HepG2 (cell line): ENCODE measurements around the gene LY6G5B. TPM values are rescaled to one million over a fixed set of nuclear protein-coding genes. Genes with fewer than 3 reads are reported as not detected.
A peak's percentile ranks its signal among the peaks of the same experiment; 100 is the strongest.

ENCODE experiments used
- ARNTL ChIP-seq: sonication (generic); formaldehyde crosslinking; IDR thresholded peaks from 2 replicates; pipeline ENCODE4 v1.4.0; 2020; ENCODE audit warnings: mild to moderate bottlenecking, missing genetic modification reagents
- DR1 ChIP-seq: sonication (generic); formaldehyde crosslinking; IDR thresholded peaks from 2 replicates; pipeline ENCODE4 v1.8.0; 2021; ENCODE audit warnings: mild to moderate bottlenecking, missing genetic modification reagents, inconsistent platforms
- ELF4 ChIP-seq: sonication (generic); formaldehyde crosslinking; IDR thresholded peaks from 2 replicates; pipeline ENCODE4 v1.5.0; 2020; ENCODE audit warnings: missing genetic modification reagents, mild to moderate bottlenecking, moderate library complexity, borderline replicate concordance
- IKZF1 ChIP-seq: fragments of 450-650 bp; IDR thresholded peaks from 2 replicates; pipeline ENCODE4 v1.7.1; 2016
- KAT8 ChIP-seq: IDR thresholded peaks from 2 replicates; pipeline ENCODE4 v1.6.1; 2016; ENCODE audit warnings: missing genetic modification reagents, missing compliant biosample characterization
- NCOA1 ChIP-seq: sonication (generic); formaldehyde crosslinking; IDR thresholded peaks from 2 replicates; pipeline ENCODE4 v1.9.0; 2021; ENCODE audit warnings: missing genetic modification reagents
- NCOR1 ChIP-seq: fragments of 200-600 bp; sonication (generic); IDR thresholded peaks from 2 replicates; pipeline ENCODE4 v1.7.0; 2017; ENCODE audit warnings: antibody characterized with exemption, low read length, borderline replicate concordance
- TP53 ChIP-seq: sonication (generic); formaldehyde crosslinking; conservative IDR thresholded peaks from 2 replicates; pipeline ENCODE4 v1.4.0; 2020; ENCODE audit warnings: missing genetic modification reagents
- ZBTB20 ChIP-seq: sonication (generic); formaldehyde crosslinking; IDR thresholded peaks from 2 replicates; pipeline ENCODE4 v1.8.1; 2023; ENCODE audit warnings: missing genetic modification reagents, low read depth, mild to moderate bottlenecking, borderline replicate concordance
- ZBTB3 ChIP-seq: sonication (generic); formaldehyde crosslinking; IDR thresholded peaks from 2 replicates; pipeline ENCODE4 v1.4.0; 2020; ENCODE audit warnings: low read depth, mild to moderate bottlenecking, moderate library complexity, missing genetic modification reagents, borderline replicate concordance
- ZNF18 ChIP-seq: sonication (generic); formaldehyde crosslinking; IDR thresholded peaks from 2 replicates; pipeline ENCODE4 v1.8.0; 2022; ENCODE audit warnings: mild to moderate bottlenecking, missing genetic modification reagents; ENCODE audit not compliant: insufficient replicate concordance
- ZNF557 ChIP-seq: sonication (generic); formaldehyde crosslinking; IDR thresholded peaks from 2 replicates; pipeline ENCODE4 v1.4.0; 2020; ENCODE audit warnings: missing genetic modification reagents
- ZNF567 ChIP-seq: sonication (generic); formaldehyde crosslinking; IDR thresholded peaks from 2 replicates; pipeline ENCODE4 v1.8.1; 2023; ENCODE audit warnings: mild to moderate bottlenecking, missing genetic modification reagents, borderline replicate concordance
- ZNF619 ChIP-seq: sonication (generic); formaldehyde crosslinking; IDR thresholded peaks from 2 replicates; pipeline ENCODE4 v1.4.0; 2020; ENCODE audit warnings: mild to moderate bottlenecking, missing genetic modification reagents
- ZNF704 ChIP-seq: sonication (generic); formaldehyde crosslinking; IDR thresholded peaks from 2 replicates; pipeline ENCODE4 v1.8.1; 2023; ENCODE audit warnings: mild to moderate bottlenecking, inconsistent platforms, moderate library complexity, missing genetic modification reagents, borderline replicate concordance
- ZNF747 ChIP-seq: sonication (generic); formaldehyde crosslinking; IDR thresholded peaks from 2 replicates; pipeline ENCODE4 v1.8.1; 2023; ENCODE audit warnings: missing genetic modification reagents, mild to moderate bottlenecking, borderline replicate concordance
- ZNF850 ChIP-seq: sonication (generic); formaldehyde crosslinking; conservative IDR thresholded peaks from 2 replicates; pipeline ENCODE4 v1.9.0; 2021; ENCODE audit warnings: mild to moderate bottlenecking, missing genetic modification reagents
- polyA plus RNA-seq, 8 experiments: library from polyadenylated mRNA; depleted of rRNA in 3 of 8; stranded (reverse) in 7 of 8; unstranded in 1 of 8; fragments of >200 nt; fragmentation: Illumina TruSeq in 4 of 8; extraction: Trizol in 4 of 8; gene quantifications; 2 replicates each; pipeline versions ENCODE4 v1.2.1 to v1.2.3, GENCODE V29; 2011 to 2016; ENCODE audit warnings: low read depth in 4 of 8, missing spikeins in 1 of 8, mixed read lengths in 1 of 8; ENCODE audit not compliant: insufficient read depth in 1 of 8
- total RNA-seq, 5 experiments: library from RNA; depleted of rRNA; stranded (reverse); fragments of >200 nt; fragmentation: Illumina TruSeq; extraction: Trizol; gene quantifications; 2 replicates each; pipeline ENCODE4 v1.2.3, GENCODE V29; 2016; ENCODE audit warnings: low read depth in 1 of 5
- TF ChIP-seq, protein P1 (sequence below), 2 experiments: sonication (generic) in 1 of 2; formaldehyde crosslinking in 1 of 2; IDR thresholded peaks; 2 replicates each; pipeline versions ENCODE4 v1.4.0 to v1.6.1; 2016 to 2020; ENCODE audit warnings: borderline replicate concordance in 1 of 2, low read depth in 1 of 2, mild to moderate bottlenecking in 1 of 2, missing genetic modification reagents in 1 of 2
- TF ChIP-seq, protein P2 (sequence below): sonication (generic); formaldehyde crosslinking; conservative IDR thresholded peaks from 2 replicates; pipeline ENCODE4 v1.4.0; 2020; ENCODE audit warnings: missing genetic modification reagents

LY6G5B gene
- total and polyA plus RNA-seq, 2 of the 13 experiments (the other 11 are each of a cell fraction or from before 2014, with no cell fraction given): 7.8 to 15.7 TPM

DNA sequence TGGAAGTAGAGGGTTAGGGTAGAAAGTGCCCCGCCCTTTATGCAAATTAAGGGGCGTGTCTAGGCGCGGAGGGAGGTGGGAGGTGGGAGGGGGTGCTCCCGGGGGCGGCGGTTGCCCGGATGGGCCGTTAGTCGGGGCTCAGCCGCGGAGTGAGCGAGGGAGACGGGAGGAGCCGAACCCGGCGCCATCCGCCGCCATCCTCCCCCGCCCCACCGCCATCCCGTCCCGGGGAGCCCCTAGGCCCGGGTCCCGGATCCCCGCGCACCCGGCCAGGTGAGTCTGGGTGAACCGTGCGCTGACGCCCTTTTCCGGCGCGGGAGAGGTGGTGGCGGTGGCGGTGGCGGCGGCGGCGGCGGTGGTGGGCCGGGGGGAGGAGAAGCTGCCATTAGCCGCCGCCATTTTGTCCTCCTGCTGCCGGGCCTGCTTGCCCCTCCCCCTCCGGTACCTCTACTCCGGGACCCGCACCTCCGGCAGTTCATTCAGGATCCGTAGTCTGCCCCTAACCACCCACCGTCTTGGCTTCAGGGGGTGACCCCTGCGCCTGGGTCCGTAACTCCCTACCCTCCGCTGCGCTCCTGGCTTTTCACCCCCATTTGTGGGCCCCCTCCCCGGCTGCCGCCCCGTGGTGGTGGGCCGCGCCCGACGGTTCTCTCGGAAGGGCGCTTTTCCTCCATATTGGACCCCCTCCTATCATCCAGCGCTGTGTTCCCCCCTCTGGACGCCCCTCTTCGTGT lies 49.0 kb upstream of the LY6G5B start, which contains the start of gene PRRC2A (continued):
- TF ChIP-seq NCOA1 (CRISPR knock-in tag) (no peak), ZNF567 (CRISPR knock-in tag) (no peak; the same call in 1 of the 2 replicates), DR1 (peak; percentile 69; the same call in 1 of the 2 replicates), TP53 (no peak), ZNF704 (CRISPR knock-in tag) (no peak; the same call in 1 of the 2 replicates), IKZF1 (no peak), ZNF619 (CRISPR knock-in tag) (no peak; the same call in 1 of the 2 replicates), ARNTL (no peak), ZBTB3 (CRISPR knock-in tag) (no peak), ZNF557 (CRISPR knock-in tag) (no peak), ZNF747 (CRISPR knock-in tag) (no peak; the same call in none of the 2 replicates), ELF4 (CRISPR knock-in tag) (0 out of 2 replicates have a peak, but pooled peaks have one; percentile 50), ZNF18 (CRISPR knock-in tag) (no peak), NCOR1 (no peak), ZBTB20 (no peak; the same call in 1 of the 2 replicates), KAT8 (peak; percentile 79), ZNF850 (no peak)
- TF ChIP-seq, protein P1, sequence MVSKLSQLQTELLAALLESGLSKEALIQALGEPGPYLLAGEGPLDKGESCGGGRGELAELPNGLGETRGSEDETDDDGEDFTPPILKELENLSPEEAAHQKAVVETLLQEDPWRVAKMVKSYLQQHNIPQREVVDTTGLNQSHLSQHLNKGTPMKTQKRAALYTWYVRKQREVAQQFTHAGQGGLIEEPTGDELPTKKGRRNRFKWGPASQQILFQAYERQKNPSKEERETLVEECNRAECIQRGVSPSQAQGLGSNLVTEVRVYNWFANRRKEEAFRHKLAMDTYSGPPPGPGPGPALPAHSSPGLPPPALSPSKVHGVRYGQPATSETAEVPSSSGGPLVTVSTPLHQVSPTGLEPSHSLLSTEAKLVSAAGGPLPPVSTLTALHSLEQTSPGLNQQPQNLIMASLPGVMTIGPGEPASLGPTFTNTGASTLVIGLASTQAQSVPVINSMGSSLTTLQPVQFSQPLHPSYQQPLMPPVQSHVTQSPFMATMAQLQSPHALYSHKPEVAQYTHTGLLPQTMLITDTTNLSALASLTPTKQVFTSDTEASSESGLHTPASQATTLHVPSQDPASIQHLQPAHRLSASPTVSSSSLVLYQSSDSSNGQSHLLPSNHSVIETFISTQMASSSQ (IDR thresholded peaks at IDR 0.05; ENCODE audit: low read depth): no peak; the same call in 1 of the 2 replicates
- TF ChIP-seq, protein P1 (CRISPR knock-in tag; IDR thresholded peaks at IDR 0.05; ENCODE audit: borderline replicate concordance): no peak; the same call in 1 of the 2 replicates
- TF ChIP-seq, protein P2, sequence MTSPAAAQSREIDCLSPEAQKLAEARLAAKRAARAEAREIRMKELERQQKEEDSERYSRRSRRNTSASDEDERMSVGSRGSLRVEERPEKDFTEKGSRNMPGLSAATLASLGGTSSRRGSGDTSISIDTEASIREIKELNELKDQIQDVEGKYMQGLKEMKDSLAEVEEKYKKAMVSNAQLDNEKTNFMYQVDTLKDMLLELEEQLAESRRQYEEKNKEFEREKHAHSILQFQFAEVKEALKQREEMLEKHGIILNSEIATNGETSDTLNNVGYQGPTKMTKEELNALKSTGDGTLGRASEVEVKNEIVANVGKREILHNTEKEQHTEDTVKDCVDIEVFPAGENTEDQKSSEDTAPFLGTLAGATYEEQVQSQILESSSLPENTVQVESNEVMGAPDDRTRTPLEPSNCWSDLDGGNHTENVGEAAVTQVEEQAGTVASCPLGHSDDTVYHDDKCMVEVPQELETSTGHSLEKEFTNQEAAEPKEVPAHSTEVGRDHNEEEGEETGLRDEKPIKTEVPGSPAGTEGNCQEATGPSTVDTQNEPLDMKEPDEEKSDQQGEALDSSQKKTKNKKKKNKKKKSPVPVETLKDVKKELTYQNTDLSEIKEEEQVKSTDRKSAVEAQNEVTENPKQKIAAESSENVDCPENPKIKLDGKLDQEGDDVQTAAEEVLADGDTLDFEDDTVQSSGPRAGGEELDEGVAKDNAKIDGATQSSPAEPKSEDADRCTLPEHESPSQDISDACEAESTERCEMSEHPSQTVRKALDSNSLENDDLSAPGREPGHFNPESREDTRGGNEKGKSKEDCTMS (CRISPR knock-in tag): no peak
